Astrocyte (in vitro differentiated cells and primary cell): ENCODE measurements around the gene CARS1. TPM values are rescaled to one million over a fixed set of nuclear protein-coding genes. Genes with fewer than 3 reads are reported as not detected.
A peak's percentile ranks its signal among the peaks of the same experiment; 100 is the strongest.

Experiments used
- DNase-seq: peaks from one replicate; pipeline ENCODE4 v3.0.0-alpha.2; 2010; ENCODE audit warnings: low read depth
- FAIRE-seq: peaks from 2 replicates; lab custom pipeline; 2011; peaks lifted over from hg19 to GRCh38; lab: Jason Lieb, UNC
- H2AFZ ChIP-seq: 2 replicates; pipeline ENCODE4 v1.6.0; 2012; ENCODE audit warnings: low read depth, low read length, inconsistent platforms
- H3K27ac ChIP-seq: 2 replicates; pipeline ENCODE4 v1.5.1; 2011; ENCODE audit warnings: low read depth, low read length, inconsistent platforms
- H3K27me3 ChIP-seq: 2 replicates; pipeline ENCODE4 v1.6.0; 2011; ENCODE audit warnings: low read length, inconsistent platforms; ENCODE audit not compliant: insufficient read depth
- H3K36me3 ChIP-seq: 2 replicates; pipeline ENCODE4 v1.5.1; 2011; ENCODE audit warnings: low read length, inconsistent platforms; ENCODE audit not compliant: insufficient read depth
- H3K4me1 ChIP-seq: 2 replicates; pipeline ENCODE4 v1.5.1; 2011; ENCODE audit warnings: low read length, inconsistent platforms; ENCODE audit not compliant: insufficient read depth
- H3K4me2 ChIP-seq: 2 replicates; pipeline ENCODE4 v1.6.0; 2012; ENCODE audit warnings: low read length, inconsistent platforms
- H3K4me3 ChIP-seq: 2 replicates; pipeline ENCODE4 v1.5.1; 2011; ENCODE audit warnings: low read depth, mild to moderate bottlenecking, low read length, inconsistent platforms; ENCODE audit not compliant: insufficient read depth
- H3K79me2 ChIP-seq: 2 replicates; pipeline ENCODE4 v1.6.0; 2012; ENCODE audit warnings: mild to moderate bottlenecking, low read length, inconsistent platforms; ENCODE audit not compliant: insufficient read depth
- H3K9ac ChIP-seq: 2 replicates; pipeline ENCODE4 v1.6.0; 2012; ENCODE audit warnings: mild to moderate bottlenecking, low read length, inconsistent platforms
- H3K9me3 ChIP-seq: 2 replicates; pipeline ENCODE4 v1.5.1; 2012; ENCODE audit warnings: low read depth, mild to moderate bottlenecking, low read length, inconsistent platforms; ENCODE audit not compliant: insufficient read depth
- H4K20me1 ChIP-seq: 2 replicates; pipeline ENCODE4 v1.6.0; 2012; ENCODE audit warnings: low read length, inconsistent platforms; ENCODE audit not compliant: insufficient read depth
- H3K27ac Mint-ChIP-seq: one replicate; pipeline ENCODE4 v1.8.0; 2021; ENCODE audit warnings: mild to moderate bottlenecking, mixed read lengths; ENCODE audit not compliant: unreplicated experiment
- H3K27me3 Mint-ChIP-seq: one replicate; pipeline ENCODE4 v1.8.0; 2021; ENCODE audit warnings: low read depth, mixed read lengths; ENCODE audit not compliant: unreplicated experiment
- H3K36me3 Mint-ChIP-seq: one replicate; pipeline ENCODE4 v1.8.0; 2021; ENCODE audit warnings: low read depth, mixed read lengths; ENCODE audit not compliant: unreplicated experiment
- H3K4me1 Mint-ChIP-seq: one replicate; pipeline ENCODE4 v1.8.0; 2021; ENCODE audit warnings: low read depth, mixed read lengths; ENCODE audit not compliant: unreplicated experiment
- H3K4me3 Mint-ChIP-seq: one replicate; pipeline ENCODE4 v1.8.0; 2021; ENCODE audit warnings: mild to moderate bottlenecking, moderate library complexity, mixed read lengths; ENCODE audit not compliant: unreplicated experiment
- H3K9me3 Mint-ChIP-seq: one replicate; pipeline ENCODE4 v1.8.0; 2021; ENCODE audit warnings: mild to moderate bottlenecking, mixed read lengths; ENCODE audit not compliant: unreplicated experiment
- EZH2 ChIP-seq: IDR thresholded peaks from 2 replicates; pipeline ENCODE4 v1.6.1; 2012; ENCODE audit warnings: mild to moderate bottlenecking, low read length, inconsistent platforms; ENCODE audit not compliant: insufficient read depth
- total RNA-seq: library from RNA; stranded (reverse); gene quantifications from 2 replicates; pipeline ENCODE4 v1.2.1, GENCODE V29; 2021
- TF ChIP-seq, protein P1 (sequence below): IDR thresholded peaks from 2 replicates; pipeline ENCODE4 v1.5.1; 2011; ENCODE audit warnings: low read depth, mild to moderate bottlenecking, inconsistent platforms, low read length, moderate library complexity; ENCODE audit not compliant: insufficient read depth

Gene CARS1
- total RNA-seq, 1 donor from 2014 or later: 123 TPM

DNA sequence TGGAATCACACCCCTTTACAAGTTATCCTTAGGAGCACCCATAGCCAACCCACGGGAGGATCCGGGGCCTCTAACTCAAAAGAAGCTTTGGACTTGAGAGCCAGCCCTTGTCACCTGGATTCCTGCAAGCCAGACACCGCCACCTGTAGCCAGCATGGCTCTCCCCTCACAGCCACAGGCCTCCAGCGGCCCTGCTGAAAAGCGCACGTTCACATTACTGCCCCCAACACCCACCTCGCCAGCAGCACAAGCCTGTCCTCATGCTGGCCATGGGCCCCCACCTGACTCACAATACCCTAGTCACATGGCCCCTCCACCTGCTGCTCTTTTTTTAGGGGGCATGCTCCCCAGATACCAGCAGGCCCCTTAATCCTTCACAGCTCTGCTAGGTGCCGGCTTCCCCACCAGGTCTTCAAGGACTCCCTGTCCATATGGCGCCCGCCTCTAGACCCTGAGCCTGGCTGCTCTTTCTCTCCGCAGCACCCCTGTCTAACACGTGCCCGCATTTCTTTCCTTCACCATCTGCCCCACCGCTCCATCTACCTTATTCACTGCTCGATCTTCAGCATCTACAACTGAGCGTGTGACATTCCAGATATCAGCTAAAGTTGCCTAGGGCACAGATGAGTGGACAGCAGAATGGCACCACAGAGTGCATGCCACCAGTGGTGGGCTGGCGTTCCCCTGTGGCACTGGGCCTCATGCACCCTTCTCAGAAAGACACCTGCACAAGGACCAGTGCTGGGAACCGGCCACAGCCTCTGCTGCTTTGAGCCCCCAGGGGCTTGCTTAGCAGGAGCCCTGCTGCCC lies 6.6 kb downstream of the CARS1 start:
- TF ChIP-seq, protein P1, sequence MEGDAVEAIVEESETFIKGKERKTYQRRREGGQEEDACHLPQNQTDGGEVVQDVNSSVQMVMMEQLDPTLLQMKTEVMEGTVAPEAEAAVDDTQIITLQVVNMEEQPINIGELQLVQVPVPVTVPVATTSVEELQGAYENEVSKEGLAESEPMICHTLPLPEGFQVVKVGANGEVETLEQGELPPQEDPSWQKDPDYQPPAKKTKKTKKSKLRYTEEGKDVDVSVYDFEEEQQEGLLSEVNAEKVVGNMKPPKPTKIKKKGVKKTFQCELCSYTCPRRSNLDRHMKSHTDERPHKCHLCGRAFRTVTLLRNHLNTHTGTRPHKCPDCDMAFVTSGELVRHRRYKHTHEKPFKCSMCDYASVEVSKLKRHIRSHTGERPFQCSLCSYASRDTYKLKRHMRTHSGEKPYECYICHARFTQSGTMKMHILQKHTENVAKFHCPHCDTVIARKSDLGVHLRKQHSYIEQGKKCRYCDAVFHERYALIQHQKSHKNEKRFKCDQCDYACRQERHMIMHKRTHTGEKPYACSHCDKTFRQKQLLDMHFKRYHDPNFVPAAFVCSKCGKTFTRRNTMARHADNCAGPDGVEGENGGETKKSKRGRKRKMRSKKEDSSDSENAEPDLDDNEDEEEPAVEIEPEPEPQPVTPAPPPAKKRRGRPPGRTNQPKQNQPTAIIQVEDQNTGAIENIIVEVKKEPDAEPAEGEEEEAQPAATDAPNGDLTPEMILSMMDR: no peak
- TF ChIP-seq EZH2: no peak
- Histone ChIP-seq H3K27me3 (no peaks in the 10 kb centered on the region), H3K9ac (peak overlapping the region; percentile 2), H3K4me1 (peaks cover 20% of the 10 kb centered on the region), H3K9me3 (no peaks in the 10 kb centered on the region), H3K27ac (peak overlapping the region; percentile 72), H3K4me2 (peak overlapping the region; percentile 80), H3K4me3 (no peak overlapping the region), H2AFZ (no peak overlapping the region), H3K36me3 (peaks cover 9% of the 10 kb centered on the region), H3K79me2 (peaks cover 94% of the 10 kb centered on the region), H4K20me1 (peaks cover 85% of the 10 kb centered on the region)
- Mint-ChIP-seq H3K4me3 (peak overlapping the region; percentile 64), H3K36me3 (peaks cover 19% of the 10 kb centered on the region), H3K27me3 (no peaks in the 10 kb centered on the region), H3K9me3 (no peaks in the 10 kb centered on the region), H3K27ac (peak overlapping the region; percentile 99), H3K4me1 (peaks cover 68% of the 10 kb centered on the region)
- FAIRE-seq: no peak
- no peak for DNase-seq

DNA sequence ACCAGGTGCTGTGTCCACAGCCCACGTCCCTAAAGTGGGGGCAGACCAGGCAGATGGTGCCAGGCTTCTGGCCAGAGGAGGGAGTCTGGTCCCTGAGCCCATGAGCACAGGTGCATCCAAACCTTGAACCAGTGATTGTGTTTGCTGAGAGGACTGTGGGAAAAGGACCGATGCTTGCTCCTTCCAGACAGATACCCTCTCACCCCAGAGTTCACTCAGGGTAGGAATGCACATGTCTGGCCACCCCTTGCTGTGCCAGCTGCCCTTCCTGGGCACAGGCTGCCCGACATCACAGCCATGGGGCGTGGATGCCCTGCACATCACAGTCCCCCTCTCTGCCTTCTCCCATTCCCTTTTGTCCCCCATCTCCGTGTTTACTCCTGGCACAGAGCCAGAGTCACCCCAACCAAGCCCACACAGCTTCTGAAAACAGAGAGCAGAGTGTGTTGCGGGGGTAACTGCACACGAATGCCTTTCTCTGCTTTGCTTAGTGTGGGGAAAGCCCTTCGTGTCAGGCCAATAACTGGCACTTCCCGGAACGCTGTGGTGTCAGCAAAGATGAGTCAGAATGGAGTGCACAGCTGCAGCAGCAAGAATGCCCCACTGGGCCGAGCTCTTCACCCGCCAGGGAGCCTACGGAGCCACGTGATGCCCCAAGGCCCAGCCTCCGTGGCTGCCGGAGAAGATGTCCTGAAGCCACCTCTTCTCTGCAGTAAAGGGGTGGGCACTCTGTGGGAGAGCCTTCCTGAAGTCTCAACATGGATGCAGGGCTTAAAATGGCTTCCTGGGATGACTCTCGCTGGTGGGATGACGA lies 7.6 kb downstream of the CARS1 start:
- TF ChIP-seq, protein P1: peak; percentile 30
- TF ChIP-seq EZH2: no peak
- peaks cover 9% of the 10 kb centered on the region for H3K36me3 ChIP-seq
- H3K4me1 ChIP-seq: peaks cover 20% of the 10 kb centered on the region
- Mint-ChIP-seq H3K27ac (peak overlapping the region; percentile 99), H3K9me3 (no peaks in the 10 kb centered on the region), H3K27me3 (no peaks in the 10 kb centered on the region), H3K36me3 (peaks cover 22% of the 10 kb centered on the region), H3K4me3 (peak overlapping the region; percentile 64), H3K4me1 (peaks cover 64% of the 10 kb centered on the region)
- peak overlapping the region; percentile 74 for H3K9ac ChIP-seq
- H3K27ac ChIP-seq: peak overlapping the region; percentile 72
- H3K27me3 ChIP-seq: no peaks in the 10 kb centered on the region
- H3K4me3 ChIP-seq: peak overlapping the region; percentile 34
- H2AFZ ChIP-seq: no peak overlapping the region
- peaks cover 94% of the 10 kb centered on the region for H3K79me2 ChIP-seq
- peak overlapping the region; percentile 80 for H3K4me2 ChIP-seq
- FAIRE-seq (peak; percentile 94), DNase-seq (peak; percentile 94)
- H3K9me3 ChIP-seq: no peaks in the 10 kb centered on the region
- H4K20me1 ChIP-seq: peaks cover 87% of the 10 kb centered on the region
